Measurements from ENCODE around the gene SLC25A51.

Gene SLC25A51

GRCh38 chr9:37936376-37936775 lies 32.4 kb upstream of the SLC25A51 start:
- no peak for DNase-seq

- DNase-seq: no peak
Observed at GRCh38 chr9:37935096-37935495, 31.2 kb upstream of the SLC25A51 start.

DNA sequence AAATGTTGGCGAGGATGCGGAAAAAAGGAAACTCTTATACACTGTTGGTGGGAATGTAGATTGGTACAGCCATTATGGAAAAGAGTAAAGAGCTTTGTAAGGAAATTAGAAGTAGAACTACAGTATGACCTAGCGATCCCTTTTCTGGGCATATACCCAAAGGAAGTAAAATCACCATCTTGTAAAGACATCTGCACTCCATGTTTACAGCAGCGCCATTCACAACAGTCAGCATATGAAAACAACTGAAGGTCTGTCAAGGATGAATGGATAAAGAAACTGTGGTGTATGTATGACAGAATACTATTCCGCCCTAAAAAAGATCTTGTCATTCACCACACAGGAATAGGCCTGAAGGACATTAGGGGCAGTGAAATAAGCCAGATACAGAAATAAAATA lies 27.7 kb upstream of the SLC25A51 start:
- no peak for DNase-seq

- DNase-seq: no peak
Observed at GRCh38 chr9:37929441-37929895, 25.5 kb upstream of the SLC25A51 start.

- no peak for DNase-seq
Observed at GRCh38 chr9:37928552-37929430, 24.9 kb upstream of the SLC25A51 start.

GRCh38 chr9:37927601-37928551 lies 23.9 kb upstream of the SLC25A51 start:
- no peak for DNase-seq

DNA sequence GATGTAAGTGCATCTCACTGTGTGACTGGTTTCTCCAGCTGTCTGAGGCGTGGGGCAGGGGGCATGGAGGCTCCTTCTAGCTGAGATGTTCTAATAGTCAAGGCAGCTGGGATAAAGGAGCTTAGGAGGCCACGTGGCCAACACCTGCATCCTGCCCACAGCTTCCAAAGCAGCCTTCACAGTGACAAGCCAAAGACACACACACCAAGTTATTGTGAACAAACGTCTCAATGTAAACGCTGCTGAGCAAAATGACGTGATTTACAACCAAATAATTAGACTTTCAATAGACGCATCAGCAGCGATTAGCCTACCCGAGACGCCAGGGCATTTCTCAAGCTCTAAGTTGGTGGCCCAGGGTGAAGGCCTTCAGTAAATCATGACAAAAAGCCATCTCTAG lies 23.2 kb upstream of the SLC25A51 start:
- no peak for DNase-seq

GRCh38 chr9:37926737-37927118 lies 22.8 kb upstream of the SLC25A51 start:
- no peak for DNase-seq

DNA sequence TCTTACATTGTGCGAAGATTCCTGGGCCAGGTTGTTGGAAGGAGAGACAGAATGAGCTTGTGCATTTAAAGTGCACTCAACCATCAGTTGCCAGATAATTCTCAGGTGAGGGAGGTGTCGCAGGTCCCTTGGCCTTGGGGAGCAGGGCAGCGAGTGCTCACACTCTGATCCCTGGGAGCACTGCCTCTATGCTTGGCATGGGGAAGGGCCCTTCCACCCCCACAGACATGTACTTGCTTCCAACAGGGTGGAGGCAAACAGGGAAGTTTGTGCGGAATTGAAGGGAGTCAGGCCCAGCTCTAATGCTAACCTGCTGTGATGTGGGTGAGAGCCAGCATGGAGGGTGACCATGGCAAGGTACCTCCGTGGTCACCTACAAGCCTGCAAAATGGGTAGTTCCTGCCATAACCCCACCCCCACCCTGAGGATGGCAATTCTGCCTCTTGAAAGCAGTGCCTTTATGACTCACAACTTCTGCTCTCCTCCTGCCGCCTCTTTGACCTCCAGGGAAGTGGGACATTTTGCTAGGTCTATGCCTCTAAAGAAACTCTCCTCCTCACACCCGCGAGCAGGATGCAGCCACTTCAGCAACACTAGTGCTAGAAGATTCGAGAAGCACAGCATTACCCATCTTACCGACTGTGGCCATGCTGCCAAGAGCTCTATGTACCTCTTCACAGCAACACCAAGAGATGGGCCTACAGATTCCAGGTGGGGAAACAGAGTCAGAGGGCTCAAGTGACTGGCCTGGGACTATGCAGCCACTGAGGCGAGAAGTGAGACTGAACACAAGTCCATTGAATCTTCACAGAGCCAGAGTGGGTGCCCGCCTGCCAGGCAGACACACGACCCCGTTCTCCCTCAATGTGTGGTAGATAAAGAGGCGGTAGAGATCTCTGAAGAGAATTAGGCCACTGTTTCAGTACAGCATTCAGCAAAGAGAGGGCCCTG lies 22.1 kb upstream of the SLC25A51 start:
- DNase-seq: no peak

DNA sequence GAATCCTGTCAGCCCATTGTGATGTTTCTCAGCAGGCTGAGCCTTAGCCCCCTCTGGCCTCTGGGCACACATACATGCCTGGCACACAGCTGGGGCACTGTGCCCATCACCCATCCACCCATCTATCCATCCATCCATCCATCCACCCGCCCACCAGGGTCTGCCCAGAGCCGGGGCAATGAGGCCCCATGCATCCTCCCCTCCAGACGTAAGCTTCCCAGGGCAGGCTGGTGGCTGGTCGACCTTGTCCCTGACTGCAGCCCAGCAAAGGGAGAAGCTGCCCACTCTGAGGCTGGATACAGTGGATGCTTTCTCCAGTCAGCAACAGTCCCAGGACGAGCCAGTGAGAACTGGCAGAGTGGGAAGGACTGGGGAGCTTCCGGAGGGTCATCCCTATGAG lies 21.1 kb upstream of the SLC25A51 start:
- DNase-seq: no peak

DNA sequence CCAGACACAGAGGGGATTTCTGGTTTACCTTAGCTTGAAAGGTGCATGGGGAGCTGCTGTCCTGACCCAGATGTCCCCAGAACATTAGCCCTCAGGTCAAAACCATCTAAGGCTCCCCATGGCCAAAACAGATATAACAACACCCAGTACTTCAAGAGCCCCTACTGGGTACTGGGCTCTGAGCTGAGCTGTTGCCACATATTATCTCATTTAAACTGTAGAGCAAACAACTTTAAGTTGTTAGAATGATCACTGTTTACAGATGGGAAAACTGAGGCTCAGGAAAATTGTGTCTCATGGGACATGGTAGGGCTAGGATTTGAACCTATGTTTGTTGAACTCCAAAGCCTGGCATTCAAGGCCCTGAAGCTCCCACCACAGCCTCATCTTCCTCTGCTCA lies 20.6 kb upstream of the SLC25A51 start:
- no peak for DNase-seq

DNA sequence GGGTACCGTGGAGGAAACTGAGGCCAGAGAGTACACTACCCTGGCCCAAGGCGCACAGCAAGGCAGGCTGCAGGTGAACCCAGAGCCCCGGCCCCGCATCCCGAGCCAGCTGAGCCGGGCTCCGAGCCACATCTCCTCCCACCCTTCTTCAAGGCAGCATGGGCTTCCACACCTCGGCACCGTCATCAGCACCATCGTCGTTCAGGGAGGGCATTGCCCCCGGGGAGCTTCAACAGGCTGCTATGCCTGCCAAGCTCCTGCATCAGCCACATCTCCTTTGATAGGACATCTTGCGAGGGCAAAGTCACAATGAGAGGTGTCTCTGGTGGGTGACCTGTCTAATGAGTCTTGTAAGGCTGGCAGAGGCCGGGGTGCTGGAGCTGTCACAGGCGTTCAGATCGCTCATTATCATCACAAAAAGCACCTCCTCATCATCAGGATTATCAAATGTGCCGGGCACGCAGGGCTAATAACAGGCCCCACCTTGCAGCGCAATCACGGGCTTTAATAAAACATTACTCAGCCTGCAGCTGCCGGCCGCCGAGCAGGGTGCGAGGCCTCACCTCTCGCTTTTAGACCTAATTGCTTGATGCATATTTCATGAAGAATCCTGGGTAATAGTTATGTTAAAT lies 20.0 kb upstream of the SLC25A51 start:
- DNase-seq: no peak

DNA sequence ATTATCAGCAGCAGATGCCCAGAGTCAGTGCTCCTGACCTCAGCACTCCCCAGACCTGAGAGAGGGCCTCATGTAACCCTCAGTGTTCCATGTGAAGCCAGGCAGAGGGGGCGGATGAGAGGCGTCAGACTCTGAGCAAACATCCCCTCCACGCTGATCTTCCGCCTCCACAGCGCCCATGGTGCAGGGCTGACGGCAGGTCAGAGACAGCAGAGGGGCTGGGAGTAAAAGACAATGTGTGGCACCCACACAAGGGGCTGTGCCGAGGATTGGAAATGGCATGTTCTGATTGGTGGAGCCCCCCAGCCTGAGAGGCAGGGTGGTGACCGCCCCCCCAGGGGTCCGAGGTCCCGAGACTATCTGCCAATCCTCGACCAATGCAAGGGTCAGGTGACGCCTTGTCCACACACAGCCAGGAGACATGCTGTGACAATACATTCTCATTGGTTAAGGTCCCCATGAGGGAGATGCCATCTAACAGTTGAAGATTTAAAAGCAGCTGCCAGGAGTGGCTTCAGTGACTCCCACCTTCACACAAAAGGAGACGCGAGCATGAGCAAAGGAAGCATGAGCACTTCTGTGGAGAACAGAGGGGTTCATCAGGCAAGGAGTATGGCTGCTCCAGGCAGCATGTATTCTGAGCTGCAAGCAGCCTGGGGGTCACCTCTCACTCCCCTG lies 19.3 kb upstream of the SLC25A51 start:
- no peak for DNase-seq

DNA sequence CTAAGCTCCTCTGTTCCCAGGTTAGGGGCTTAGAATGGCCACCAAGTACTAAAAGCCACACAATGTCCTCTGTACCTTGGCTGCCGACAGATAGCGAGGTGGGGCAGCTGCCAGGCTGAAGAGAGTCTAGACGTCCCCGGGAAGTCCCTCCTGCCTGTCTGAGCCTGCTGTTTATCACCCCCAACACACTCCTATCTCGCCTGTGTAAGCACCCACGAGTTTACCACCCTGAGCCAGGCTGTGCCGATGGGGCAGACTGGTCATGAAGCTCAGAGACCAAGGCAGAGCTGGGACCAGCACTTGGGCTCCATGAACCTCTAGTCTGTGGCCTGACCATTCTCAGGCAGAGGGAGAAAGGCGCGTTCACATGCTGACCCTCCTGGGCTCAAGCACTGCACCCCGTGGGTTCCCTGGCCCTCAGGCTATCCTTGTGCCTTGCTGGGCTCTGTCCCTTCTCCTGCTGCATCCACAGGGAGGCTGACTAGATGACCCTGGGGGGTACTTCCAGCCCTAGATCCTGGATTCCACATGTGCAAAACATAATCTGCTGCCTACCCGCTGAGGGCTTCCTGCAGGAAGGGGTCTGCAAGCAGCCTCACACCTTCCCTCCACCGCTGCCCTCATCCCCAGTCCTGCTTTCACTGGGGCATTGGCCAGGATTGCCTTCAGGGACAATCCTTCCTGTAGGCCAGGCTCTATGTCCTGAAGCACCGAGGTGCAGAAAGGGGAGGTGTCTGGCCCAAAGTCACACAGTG lies 18.6 kb upstream of the SLC25A51 start:
- DNase-seq: no peak

DNA sequence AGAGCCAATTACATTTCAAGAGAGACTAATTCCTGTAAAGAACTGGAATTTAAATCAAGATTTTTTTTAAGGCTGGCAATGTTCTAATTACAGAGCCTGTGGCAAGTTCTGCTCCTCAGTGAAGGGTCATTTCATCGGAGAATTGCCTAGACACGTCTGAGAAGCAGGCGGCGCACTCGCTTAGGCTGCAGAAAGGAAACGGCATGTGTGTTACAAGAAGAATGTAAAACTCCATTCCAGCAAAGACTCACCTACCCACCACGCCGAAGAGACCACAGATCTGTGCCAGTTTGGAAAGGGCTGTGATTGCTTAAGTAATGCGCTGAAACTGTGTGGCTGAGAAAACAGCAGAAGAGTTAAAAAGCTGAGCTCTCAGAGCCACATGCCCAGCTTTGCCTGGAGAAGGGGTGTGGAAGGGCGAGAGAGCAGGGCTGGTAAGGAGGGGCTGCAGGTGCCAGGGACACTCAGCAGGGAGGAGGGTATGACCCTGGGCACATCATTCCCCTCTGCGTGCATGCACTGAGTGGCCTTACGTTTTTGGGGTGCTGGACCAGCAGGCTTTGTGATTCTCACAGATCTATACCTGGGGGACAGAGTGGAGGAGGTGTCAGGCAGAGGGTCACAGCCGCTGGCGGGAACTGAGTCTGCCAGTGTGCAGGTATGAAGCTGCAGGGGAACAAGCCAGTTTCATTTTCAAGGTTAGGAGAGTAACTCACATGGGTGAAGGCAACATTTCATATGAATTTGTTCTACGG lies 17.8 kb upstream of the SLC25A51 start:
- no peak for DNase-seq

DNA sequence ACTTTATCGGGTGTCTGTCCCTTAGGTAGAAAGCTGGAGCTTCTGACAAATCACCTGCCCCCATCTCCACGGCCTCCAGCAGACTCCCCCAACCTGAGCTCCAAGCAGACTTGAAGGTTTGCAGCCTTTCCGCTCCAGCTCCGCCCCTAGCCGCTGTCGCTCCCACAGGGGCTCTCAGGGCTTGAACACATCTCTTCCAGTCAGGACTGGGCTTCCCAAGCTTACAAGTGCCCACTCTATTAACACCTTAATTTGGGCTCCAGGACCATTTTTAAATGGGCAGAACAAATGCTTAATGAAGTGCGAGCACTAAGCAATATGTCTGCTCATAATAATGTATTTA lies 17.2 kb upstream of the SLC25A51 start:
- DNase-seq: no peak

- DNase-seq: no peak
Observed at GRCh38 chr9:37920471-37921167, 16.7 kb upstream of the SLC25A51 start.

GRCh38 chr9:37919956-37920335 lies 16.0 kb upstream of the SLC25A51 start:
- DNase-seq: no peak

DNA sequence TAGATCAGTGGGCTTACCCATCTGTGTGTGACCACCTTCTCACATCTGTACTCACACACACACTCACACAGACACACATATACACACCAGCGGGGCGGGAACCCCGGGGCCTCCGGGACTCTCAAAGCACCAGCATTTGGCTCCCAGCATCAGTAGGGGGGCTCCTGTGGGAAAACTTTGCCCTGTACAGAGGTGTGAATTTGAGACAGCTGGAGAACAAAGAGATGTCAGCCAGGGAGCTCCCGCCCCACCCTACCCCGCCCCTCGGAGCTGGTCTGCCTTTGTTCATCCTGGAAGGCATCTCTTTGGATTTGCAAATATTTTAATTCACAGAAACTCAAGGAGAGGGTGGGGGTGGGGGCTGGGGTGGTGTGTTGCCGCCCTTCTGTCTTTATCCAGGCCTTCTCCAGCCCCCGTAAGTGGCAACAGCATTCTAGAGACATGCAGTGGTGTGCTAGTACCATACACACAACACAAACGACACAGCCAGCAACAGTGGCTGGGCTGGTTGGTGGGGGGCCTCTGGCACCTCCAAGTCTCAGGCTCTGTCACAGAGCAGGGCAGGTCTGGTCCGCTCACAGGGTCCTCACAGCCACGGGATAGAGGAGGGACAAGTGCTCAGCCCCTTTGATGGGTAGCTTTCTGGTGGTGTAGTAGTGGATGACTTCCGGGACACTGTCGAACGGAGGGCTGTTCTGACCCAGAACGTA lies 15.5 kb upstream of the SLC25A51 start:
- no peak for DNase-seq

All from activated CD8-positive, alpha-beta memory T cell treated with anti-CD3 and anti-CD28 coated beads, Interleukin-2, amount 50 U/mL, for 48 hours (primary cell).